ENCODE data around the gene MEOX1.

DNA sequence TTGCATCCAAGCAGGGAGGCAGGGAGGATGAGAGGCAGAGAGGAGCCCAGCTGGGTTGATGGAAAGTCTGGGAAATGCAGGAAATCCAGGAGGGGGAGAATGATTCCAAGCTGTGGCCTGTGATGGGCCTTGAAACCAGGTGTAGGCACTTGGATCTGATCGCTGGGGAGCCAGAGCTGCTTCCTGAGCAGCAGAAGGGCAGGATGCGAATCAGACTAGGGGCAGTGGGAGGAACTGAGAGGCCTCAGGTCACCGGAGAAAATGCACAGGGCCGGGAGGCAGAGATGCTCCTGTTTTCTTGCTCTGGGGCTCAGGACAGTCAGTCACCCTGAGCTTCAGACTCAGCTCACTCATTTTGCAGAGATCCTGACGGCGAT, 29.6 kb upstream of the MEOX1 start:
- no peak for TF ChIP-seq FOXJ3 (CRISPR knock-in tag; IDR thresholded peaks at IDR 0.05; ENCODE audit: borderline replicate concordance)
- TF ChIP-seq, protein P1, sequence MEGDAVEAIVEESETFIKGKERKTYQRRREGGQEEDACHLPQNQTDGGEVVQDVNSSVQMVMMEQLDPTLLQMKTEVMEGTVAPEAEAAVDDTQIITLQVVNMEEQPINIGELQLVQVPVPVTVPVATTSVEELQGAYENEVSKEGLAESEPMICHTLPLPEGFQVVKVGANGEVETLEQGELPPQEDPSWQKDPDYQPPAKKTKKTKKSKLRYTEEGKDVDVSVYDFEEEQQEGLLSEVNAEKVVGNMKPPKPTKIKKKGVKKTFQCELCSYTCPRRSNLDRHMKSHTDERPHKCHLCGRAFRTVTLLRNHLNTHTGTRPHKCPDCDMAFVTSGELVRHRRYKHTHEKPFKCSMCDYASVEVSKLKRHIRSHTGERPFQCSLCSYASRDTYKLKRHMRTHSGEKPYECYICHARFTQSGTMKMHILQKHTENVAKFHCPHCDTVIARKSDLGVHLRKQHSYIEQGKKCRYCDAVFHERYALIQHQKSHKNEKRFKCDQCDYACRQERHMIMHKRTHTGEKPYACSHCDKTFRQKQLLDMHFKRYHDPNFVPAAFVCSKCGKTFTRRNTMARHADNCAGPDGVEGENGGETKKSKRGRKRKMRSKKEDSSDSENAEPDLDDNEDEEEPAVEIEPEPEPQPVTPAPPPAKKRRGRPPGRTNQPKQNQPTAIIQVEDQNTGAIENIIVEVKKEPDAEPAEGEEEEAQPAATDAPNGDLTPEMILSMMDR (CRISPR knock-in tag; IDR thresholded peaks at IDR 0.05) = no peak
- no peak for TF ChIP-seq KDM4B (CRISPR knock-in tag; IDR thresholded peaks at IDR 0.05)
